CD14-positive monocyte (primary cell): ENCODE measurements around the gene F10. TPM values are rescaled to one million over a fixed set of nuclear protein-coding genes. Genes with fewer than 3 reads are reported as not detected.
A peak's percentile ranks its signal among the peaks of the same experiment; 100 is the strongest.

Experiments used
- DNase-seq, 3 donors: peaks; one replicate each; pipeline ENCODE4 v3.0.0-alpha.2; 2011 to 2022
- H2AFZ ChIP-seq: 2 replicates; pipeline ENCODE4 v1.6.0; 2012; ENCODE audit warnings: mild to moderate bottlenecking, low read depth, low read length, inconsistent platforms; ENCODE audit not compliant: insufficient read depth, poor library complexity, severe bottlenecking
- H3K27ac ChIP-seq, 2 donors: 1 replicate in 1 of 2; 2 replicates in 1 of 2; pipeline ENCODE4 v1.5.1; 2012 to 2013; ENCODE audit warnings: low read length in 2 of 2, control low read depth in 1 of 2, inconsistent platforms in 1 of 2, low read depth in 1 of 2, mild to moderate bottlenecking in 1 of 2
- H3K27me3 ChIP-seq, 2 donors: one replicate each; pipeline versions ENCODE4 v1.6.0 to v1.6.1; 2011 to 2013; ENCODE audit warnings: low read length in 2 of 2; ENCODE audit not compliant: control insufficient read depth in 2 of 2, insufficient read depth in 2 of 2
- H3K36me3 ChIP-seq, 2 donors: replicated peaks in 1 of 2; 1 replicate in 1 of 2; 2 replicates in 1 of 2; pipeline versions ENCODE4 v1.5.1 to v1.6.1; 2012 to 2013; ENCODE audit warnings: low read length in 2 of 2, control low read depth in 1 of 2, inconsistent platforms in 1 of 2, mild to moderate bottlenecking in 1 of 2; ENCODE audit not compliant: insufficient read depth in 2 of 2, control insufficient read depth in 1 of 2
- H3K4me1 ChIP-seq, 2 donors: 1 replicate in 1 of 2; 2 replicates in 1 of 2; pipeline versions ENCODE4 v1.5.1 to v1.6.1; 2012 to 2013; ENCODE audit warnings: low read length in 2 of 2, control low read depth in 1 of 2, inconsistent platforms in 1 of 2, mild to moderate bottlenecking in 1 of 2, moderate library complexity in 1 of 2; ENCODE audit not compliant: insufficient read depth in 2 of 2, control insufficient read depth in 1 of 2
- H3K4me2 ChIP-seq: replicated peaks from 2 replicates; pipeline ENCODE3; 2012; ENCODE audit warnings: low read length, moderate library complexity, mild to moderate bottlenecking; ENCODE audit not compliant: poor library complexity, severe bottlenecking; ENCODE audit errors: extremely low read depth
- H3K4me3 ChIP-seq, 3 experiments: fragments of 200-600 bp in 1 of 3; sonication (generic) in 1 of 3; replicated peaks in 1 of 3; 1 replicate in 2 of 3; 2 replicates in 1 of 3; pipeline ENCODE4 v1.5.1; 2011 to 2013; ENCODE audit warnings: low read length in 3 of 3, mild to moderate bottlenecking in 3 of 3, control low read depth in 2 of 3, low read depth in 2 of 3, inconsistent platforms in 1 of 3, moderate library complexity in 1 of 3
- H3K79me2 ChIP-seq: 2 replicates; pipeline ENCODE4 v1.6.0; 2012; ENCODE audit warnings: mild to moderate bottlenecking, control low read depth, inconsistent platforms, low read length, moderate library complexity; ENCODE audit not compliant: insufficient read depth
- H3K9ac ChIP-seq: 2 replicates; pipeline ENCODE4 v1.6.0; 2017; ENCODE audit warnings: low read length, mild to moderate bottlenecking; ENCODE audit not compliant: insufficient read depth, poor library complexity, severe bottlenecking
- H3K9me3 ChIP-seq, 2 donors: replicated peaks in 1 of 2; 1 replicate in 1 of 2; 2 replicates in 1 of 2; pipeline versions ENCODE4 v1.5.1 to v1.6.1; 2012 to 2013; ENCODE audit warnings: low read length in 2 of 2, control low read depth in 1 of 2; ENCODE audit not compliant: control insufficient read depth in 1 of 2, insufficient read depth in 1 of 2
- H4K20me1 ChIP-seq: 2 replicates; pipeline ENCODE4 v1.6.0; 2012; ENCODE audit warnings: mild to moderate bottlenecking, low read length, control low read depth, moderate library complexity; ENCODE audit not compliant: insufficient read depth
- H3K27ac Mint-ChIP-seq, 7 donors: one replicate each; pipeline ENCODE4 v1.8.0; 2020; ENCODE audit warnings: mild to moderate bottlenecking in 7 of 7, mixed read lengths in 7 of 7, moderate library complexity in 6 of 7, inconsistent platforms in 2 of 7
- H3K27me3 Mint-ChIP-seq, 3 donors: one replicate each; pipeline ENCODE4 v1.8.0; 2021 to 2022; ENCODE audit warnings: low read depth in 3 of 3, mild to moderate bottlenecking in 3 of 3, mixed read lengths in 3 of 3, moderate library complexity in 3 of 3, inconsistent platforms in 1 of 3
- H3K36me3 Mint-ChIP-seq, 2 donors: one replicate each; pipeline ENCODE4 v1.8.0; 2020; ENCODE audit warnings: mixed read lengths in 2 of 2, inconsistent platforms in 1 of 2, mild to moderate bottlenecking in 1 of 2
- H3K4me1 Mint-ChIP-seq: one replicate; pipeline ENCODE4 v1.8.0; 2020; ENCODE audit warnings: mild to moderate bottlenecking, mixed read lengths
- H3K4me3 Mint-ChIP-seq, 2 donors: one replicate each; pipeline ENCODE4 v1.8.0; 2020; ENCODE audit warnings: mild to moderate bottlenecking in 2 of 2, mixed read lengths in 2 of 2, moderate library complexity in 1 of 2
- H3K9me3 Mint-ChIP-seq, 7 donors: one replicate each; pipeline ENCODE4 v1.8.0; 2020 to 2022; ENCODE audit warnings: mixed read lengths in 7 of 7, mild to moderate bottlenecking in 6 of 7, moderate library complexity in 6 of 7, inconsistent platforms in 2 of 7
- WGBS: methylation state at CpG from one replicate; pipeline ENCODE4 v1.1.5; 2013; ENCODE audit warnings: missing lambda C conversion rate; ENCODE audit not compliant: insufficient coverage; 5-methylcytosine and 5-hydroxymethylcytosine counted together
- intact Hi-C, 2 donors: fragments of 100-400 bp; cut with micrococcal nuclease; formaldehyde crosslinking; loops; one replicate each; pipeline versions ENCODE4 v1.15.0 to v1.15.1; 2023
- polyA plus RNA-seq, 3 donors: library from polyadenylated mRNA; depleted of rRNA in 1 of 3; unstranded in 2 of 3; stranded (reverse) in 1 of 3; fragments of 300-500 nt in 2 of 3; fragments of >200 nt in 1 of 3; fragmentation: Illumina TruSeq in 2 of 3; gene quantifications; 1 replicate in 2 of 3; 2 replicates in 1 of 3; pipeline ENCODE4 v1.2.3, GENCODE V29; 2012 to 2021
- TF ChIP-seq, protein P1 (sequence below): fragments of 200-600 bp; IDR thresholded peaks from one replicate; pipeline ENCODE4 v1.8.0; 2022; ENCODE audit warnings: antibody characterized with exemption, mild to moderate bottlenecking

F10 gene
- polyA plus RNA-seq, 3 donors, result not detected

GRCh38 chr13:113158946-113159345 is 36.3 kb downstream of the F10 start:
- no peak overlapping the region for H3K27ac Mint-ChIP-seq
- Histone ChIP-seq H3K9ac (no peak overlapping the region), H3K36me3 (no peaks in the 10 kb centered on the region), H3K27ac (no peak overlapping the region), H2AFZ (no peak overlapping the region), H3K4me2 (no peak overlapping the region), H3K4me1 (peaks cover 6 to 9% of the 10 kb centered on the region in 2 donors), H4K20me1 (no peaks in the 10 kb centered on the region), H3K9me3 (peaks cover 0 to 6% of the 10 kb centered on the region in 2 donors), H3K27me3 (peaks cover 0 to 19% of the 10 kb centered on the region in 2 donors), H3K4me3 (no peak overlapping the region), H3K79me2 (no peaks in the 10 kb centered on the region)
- 93% methylated on average over 3 of the region's 7 CpGs for WGBS
- peaks cover 8% of the 10 kb centered on the region for H3K4me1 Mint-ChIP-seq
- peaks cover 28 to 38% (median 33%) of the 10 kb centered on the region in 3 donors for H3K27me3 Mint-ChIP-seq
- TF ChIP-seq, protein P1, sequence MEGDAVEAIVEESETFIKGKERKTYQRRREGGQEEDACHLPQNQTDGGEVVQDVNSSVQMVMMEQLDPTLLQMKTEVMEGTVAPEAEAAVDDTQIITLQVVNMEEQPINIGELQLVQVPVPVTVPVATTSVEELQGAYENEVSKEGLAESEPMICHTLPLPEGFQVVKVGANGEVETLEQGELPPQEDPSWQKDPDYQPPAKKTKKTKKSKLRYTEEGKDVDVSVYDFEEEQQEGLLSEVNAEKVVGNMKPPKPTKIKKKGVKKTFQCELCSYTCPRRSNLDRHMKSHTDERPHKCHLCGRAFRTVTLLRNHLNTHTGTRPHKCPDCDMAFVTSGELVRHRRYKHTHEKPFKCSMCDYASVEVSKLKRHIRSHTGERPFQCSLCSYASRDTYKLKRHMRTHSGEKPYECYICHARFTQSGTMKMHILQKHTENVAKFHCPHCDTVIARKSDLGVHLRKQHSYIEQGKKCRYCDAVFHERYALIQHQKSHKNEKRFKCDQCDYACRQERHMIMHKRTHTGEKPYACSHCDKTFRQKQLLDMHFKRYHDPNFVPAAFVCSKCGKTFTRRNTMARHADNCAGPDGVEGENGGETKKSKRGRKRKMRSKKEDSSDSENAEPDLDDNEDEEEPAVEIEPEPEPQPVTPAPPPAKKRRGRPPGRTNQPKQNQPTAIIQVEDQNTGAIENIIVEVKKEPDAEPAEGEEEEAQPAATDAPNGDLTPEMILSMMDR, result no peak
- intact Hi-C loops, result no loop called here
- H3K36me3 Mint-ChIP-seq, result no peaks in the 10 kb centered on the region
- H3K9me3 Mint-ChIP-seq, result peaks cover 0 to 14% (median 7%) of the 10 kb centered on the region in 7 donors
- peak in 1 of 3 donors; percentile 3 for DNase-seq
- H3K4me3 Mint-ChIP-seq, result no peak overlapping the region

- Histone ChIP-seq H3K4me2 (no peak overlapping the region), H4K20me1 (no peaks in the 10 kb centered on the region), H3K79me2 (no peaks in the 10 kb centered on the region), H2AFZ (no peak overlapping the region), H3K36me3 (no peaks in the 10 kb centered on the region), H3K27ac (no peak overlapping the region), H3K4me1 (peaks cover 1 to 4% of the 10 kb centered on the region in 2 donors), H3K9me3 (peaks cover 0 to 6% of the 10 kb centered on the region in 2 donors), H3K27me3 (peaks cover 0 to 19% of the 10 kb centered on the region in 2 donors), H3K4me3 (no peak overlapping the region), H3K9ac (no peak overlapping the region)
- intact Hi-C loops, result no loop called here
- Mint-ChIP-seq H3K9me3 (peaks cover 0 to 16% (median 7%) of the 10 kb centered on the region in 7 donors), H3K36me3 (no peaks in the 10 kb centered on the region), H3K27ac (no peak overlapping the region), H3K4me3 (no peak overlapping the region), H3K27me3 (peaks cover 33 to 44% (median 40%) of the 10 kb centered on the region in 3 donors), H3K4me1 (peaks cover 4% of the 10 kb centered on the region)
- 91% methylated on average over 15 of the region's 20 CpGs for WGBS
- peak in 1 of 3 donors; percentile 1 for DNase-seq
- TF ChIP-seq, protein P1, result no peak
These were observed 37.1 kb downstream of the F10 start for GRCh38 chr13:113159701-113160100.
